ENCODE results near the gene NECAP2. TPM values are rescaled to one million over a fixed set of nuclear protein-coding genes. Genes with fewer than 3 reads are reported as not detected.
"Not testable (repeated sequence)": the region's sequence is repeated elsewhere in the genome, so short reads cannot be mapped to it uniquely, and the experiment has no call there.

NECAP2 gene
- total and polyA plus RNA-seq, 8 donors: 25.5 to 78.1 (median 39.9) TPM

- 89 to 98% (median 94%) methylated on average over 5 to 8 of the region's 8 CpGs for WGBS, 5 donors
- H3K27me3 ChIP-seq: no peaks in the 10 kb centered on the region
- H3K4me1 ChIP-seq: no peaks in the 10 kb centered on the region
- TF ChIP-seq EP300 (IDR thresholded peaks at IDR 0.05): no peak
- TF ChIP-seq POLR2A (IDR thresholded peaks at IDR 0.05): no peak
- no peak for TF ChIP-seq POLR2AphosphoS5 (IDR thresholded peaks at IDR 0.05)
- no peak for DNase-seq
- no peak overlapping the region for H3K4me3 ChIP-seq
- H3K36me3 ChIP-seq: peaks cover 16 to 95% (median 90%) of the 10 kb centered on the region in 4 donors
- H3K9me3 ChIP-seq: no peaks in the 10 kb centered on the region
- H3K27ac ChIP-seq: no peak overlapping the region
- intact Hi-C loops (cut with DNase I; ENCODE audit: low total_unique reads): no loop called here
Observed at GRCh38 chr1:16484501-16484835, 43.9 kb downstream of the NECAP2 start.

DNA sequence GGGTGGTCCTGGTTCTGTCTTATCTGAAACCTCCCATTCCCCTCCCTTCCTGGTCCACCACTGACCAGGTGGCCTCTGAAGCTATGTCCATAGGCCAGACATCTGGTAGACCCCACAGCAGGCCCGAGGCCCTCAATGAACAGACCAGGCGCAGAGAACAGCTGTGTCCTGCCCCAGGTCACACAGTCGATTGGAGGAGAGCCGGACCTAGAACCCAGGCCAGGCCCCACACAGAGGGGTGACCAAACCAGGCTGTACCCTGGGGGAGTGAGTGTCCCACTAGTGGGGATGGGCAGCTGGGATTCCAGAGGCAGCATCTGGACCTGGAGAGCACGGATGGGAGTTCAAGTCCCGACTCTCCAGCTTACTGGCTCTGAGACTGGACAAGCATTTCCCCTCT, 44.4 kb downstream of the NECAP2 start:
- WGBS, 5 donors: 94 to 96% (median 95%) methylated on average over 2 to 6 of the region's 6 CpGs
- H3K27ac ChIP-seq: no peak overlapping the region
- no peaks in the 10 kb centered on the region for H3K4me1 ChIP-seq
- intact Hi-C loops (cut with DNase I; ENCODE audit: low total_unique reads): no loop called here
- no peak overlapping the region for H3K4me3 ChIP-seq
- peaks cover 16 to 95% (median 90%) of the 10 kb centered on the region in 4 donors for H3K36me3 ChIP-seq
- H3K9me3 ChIP-seq: no peaks in the 10 kb centered on the region
- TF ChIP-seq, protein P1, sequence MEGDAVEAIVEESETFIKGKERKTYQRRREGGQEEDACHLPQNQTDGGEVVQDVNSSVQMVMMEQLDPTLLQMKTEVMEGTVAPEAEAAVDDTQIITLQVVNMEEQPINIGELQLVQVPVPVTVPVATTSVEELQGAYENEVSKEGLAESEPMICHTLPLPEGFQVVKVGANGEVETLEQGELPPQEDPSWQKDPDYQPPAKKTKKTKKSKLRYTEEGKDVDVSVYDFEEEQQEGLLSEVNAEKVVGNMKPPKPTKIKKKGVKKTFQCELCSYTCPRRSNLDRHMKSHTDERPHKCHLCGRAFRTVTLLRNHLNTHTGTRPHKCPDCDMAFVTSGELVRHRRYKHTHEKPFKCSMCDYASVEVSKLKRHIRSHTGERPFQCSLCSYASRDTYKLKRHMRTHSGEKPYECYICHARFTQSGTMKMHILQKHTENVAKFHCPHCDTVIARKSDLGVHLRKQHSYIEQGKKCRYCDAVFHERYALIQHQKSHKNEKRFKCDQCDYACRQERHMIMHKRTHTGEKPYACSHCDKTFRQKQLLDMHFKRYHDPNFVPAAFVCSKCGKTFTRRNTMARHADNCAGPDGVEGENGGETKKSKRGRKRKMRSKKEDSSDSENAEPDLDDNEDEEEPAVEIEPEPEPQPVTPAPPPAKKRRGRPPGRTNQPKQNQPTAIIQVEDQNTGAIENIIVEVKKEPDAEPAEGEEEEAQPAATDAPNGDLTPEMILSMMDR (IDR thresholded peaks at IDR 0.05): no peak
- TF ChIP-seq EP300 (IDR thresholded peaks at IDR 0.05): no peak
- no peak for TF ChIP-seq POLR2A (IDR thresholded peaks at IDR 0.05)
- no peak for TF ChIP-seq POLR2AphosphoS5 (IDR thresholded peaks at IDR 0.05)
- DNase-seq: no peak
- H3K27me3 ChIP-seq: no peaks in the 10 kb centered on the region

GRCh38 chr1:16486316-16486715, 45.8 kb downstream of the NECAP2 start:
- DNase-seq; H3K9me3 ChIP-seq; H3K27me3 ChIP-seq; intact Hi-C loops (cut with DNase I; ENCODE audit: low total_unique reads); H3K27ac ChIP-seq; H3K4me1 ChIP-seq; H3K4me3 ChIP-seq: not testable (repeated sequence)
- H3K36me3 ChIP-seq: peaks cover 16 to 93% (median 86%) of the 10 kb centered on the region in 4 donors
- 90 to 95% (median 94%) methylated on average over 8 of the region's 8 CpGs for WGBS, 5 donors

- H3K9me3 ChIP-seq; H3K4me3 ChIP-seq; H3K27me3 ChIP-seq; intact Hi-C loops (cut with DNase I; ENCODE audit: low total_unique reads); DNase-seq; H3K4me1 ChIP-seq; H3K27ac ChIP-seq: not testable (repeated sequence)
- H3K36me3 ChIP-seq: peaks cover 14 to 86% (median 79%) of the 10 kb centered on the region in 4 donors
Observed at GRCh38 chr1:16487011-16487410, 46.5 kb downstream of the NECAP2 start.

GRCh38 chr1:16489195-16489880, 48.8 kb downstream of the NECAP2 start:
- peaks cover 6 to 65% (median 55%) of the 10 kb centered on the region in 4 donors for H3K36me3 ChIP-seq
- H3K4me3 ChIP-seq; H3K27ac ChIP-seq; H3K27me3 ChIP-seq; H3K9me3 ChIP-seq; H3K4me1 ChIP-seq; intact Hi-C loops (cut with DNase I; ENCODE audit: low total_unique reads): not testable (repeated sequence)
- peak in 1 of 2 donors; percentile 11 for DNase-seq
- 89 to 95% (median 92%) methylated on average over 9 of the region's 9 CpGs for WGBS, 5 donors

DNA sequence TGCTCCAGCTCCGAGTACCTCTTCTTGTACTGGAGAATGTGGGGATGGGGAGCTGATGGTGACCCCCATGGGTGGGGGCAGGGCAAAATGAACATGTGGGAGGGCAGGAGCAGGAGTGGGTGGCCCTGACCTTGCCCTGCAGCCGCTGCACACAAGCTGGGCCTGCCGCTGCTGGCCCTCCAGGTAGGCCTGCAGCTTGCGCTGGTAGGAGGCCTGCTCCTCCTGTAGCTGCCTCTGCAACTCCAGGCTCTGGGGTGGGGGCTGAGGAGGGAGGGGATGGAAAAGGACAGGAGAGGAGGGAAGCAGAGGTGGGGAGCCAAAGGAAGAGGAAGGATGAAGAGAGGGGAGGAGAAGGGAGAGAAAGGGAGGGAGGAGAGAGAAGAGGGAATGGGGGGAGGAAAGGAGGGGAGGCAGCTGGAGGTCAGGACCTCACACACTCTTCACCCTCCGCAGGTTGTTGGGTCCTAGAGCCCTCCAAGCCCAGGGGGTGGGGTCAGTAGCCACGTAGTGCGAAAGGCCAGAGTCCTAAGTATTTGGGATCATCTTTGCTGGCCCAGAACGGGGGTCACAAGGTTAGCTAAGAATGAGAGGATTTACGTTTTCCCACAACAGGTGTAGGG, 50.6 kb downstream of the NECAP2 start:
- intact Hi-C loops (cut with DNase I; ENCODE audit: low total_unique reads): no loop called here
- no peak overlapping the region for H3K27ac ChIP-seq
- peaks cover 0 to 47% (median 37%) of the 10 kb centered on the region in 4 donors for H3K36me3 ChIP-seq
- no peak overlapping the region for H3K4me3 ChIP-seq
- peaks cover 0 to 2% (median 0%) of the 10 kb centered on the region in 4 donors for H3K4me1 ChIP-seq
- TF ChIP-seq POLR2AphosphoS5 (IDR thresholded peaks at IDR 0.05): no peak
- no peak for TF ChIP-seq EP300 (IDR thresholded peaks at IDR 0.05)
- no peak for TF ChIP-seq POLR2A (IDR thresholded peaks at IDR 0.05)
- TF ChIP-seq, protein P1 (IDR thresholded peaks at IDR 0.05): no peak
- peak in 1 of 2 donors; percentile 4 for DNase-seq
- no peaks in the 10 kb centered on the region for H3K9me3 ChIP-seq
- WGBS, 5 donors: 76 to 89% (median 85%) methylated on average over 6 to 9 of the region's 9 CpGs
- no peaks in the 10 kb centered on the region for H3K27me3 ChIP-seq

GRCh38 chr1:16492937-16493336, 52.4 kb downstream of the NECAP2 start:
- WGBS, 5 donors: 86 to 92% (median 89%) methylated on average over 7 of the region's 7 CpGs

GRCh38 chr1:16493731-16494130, 53.2 kb downstream of the NECAP2 start:
- Histone ChIP-seq H3K36me3 (peaks cover 0 to 24% (median 21%) of the 10 kb centered on the region in 4 donors), H3K4me1 (peaks cover 7 to 16% (median 12%) of the 10 kb centered on the region in 4 donors)
- intact Hi-C loops (cut with DNase I; ENCODE audit: low total_unique reads); H3K27ac ChIP-seq; H3K27me3 ChIP-seq; H3K4me3 ChIP-seq; H3K9me3 ChIP-seq: not testable (repeated sequence)
- peak in 1 of 2 donors; percentile 5 for DNase-seq
- WGBS, 5 donors: 70 to 97% (median 85%) methylated on average over 6 to 9 of the region's 9 CpGs

More at GRCh38 chr1:16492937-16493336, 52.4 kb downstream of the NECAP2 start:
- peaks cover 0 to 32% (median 27%) of the 10 kb centered on the region in 4 donors for H3K36me3 ChIP-seq
- H3K27me3 ChIP-seq; H3K9me3 ChIP-seq; H3K4me3 ChIP-seq; intact Hi-C loops (cut with DNase I; ENCODE audit: low total_unique reads); H3K4me1 ChIP-seq; H3K27ac ChIP-seq: not testable (repeated sequence)
- peak in 1 of 2 donors; percentile 25 for DNase-seq

DNA sequence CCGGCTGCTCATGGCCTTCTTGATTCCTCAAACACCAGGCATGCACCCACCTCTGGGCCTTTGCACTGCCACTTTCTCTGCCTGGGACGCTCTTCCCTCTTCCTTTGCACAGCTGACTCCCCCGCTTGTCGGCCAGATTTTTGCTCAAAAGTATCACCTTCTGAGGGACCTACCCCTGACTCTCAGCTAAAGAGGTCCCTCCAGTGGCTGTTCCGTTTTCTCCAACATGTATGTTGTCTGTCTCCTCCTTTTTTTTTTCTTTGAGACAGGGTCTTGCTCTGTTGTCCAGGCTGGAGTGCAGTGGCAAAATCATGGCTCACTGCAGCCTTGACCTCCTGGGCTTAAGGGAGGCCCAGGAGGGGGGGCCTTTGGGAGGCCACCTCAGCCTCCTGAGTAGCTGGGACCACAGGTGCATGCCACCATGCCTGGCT, 57.0 kb downstream of the NECAP2 start:
- Histone ChIP-seq H3K27ac (peak overlapping the region in 3 of 5 donors; percentile 74 to 90 (median 86)), H3K4me1 (peaks cover 7 to 29% (median 24%) of the 10 kb centered on the region in 4 donors)
- WGBS, 5 donors: 85 to 91% (median 88%) methylated on average over 5 of the region's 5 CpGs
- H3K4me3 ChIP-seq; intact Hi-C loops (cut with DNase I; ENCODE audit: low total_unique reads); H3K36me3 ChIP-seq; H3K27me3 ChIP-seq; H3K9me3 ChIP-seq: not testable (repeated sequence)
- peak; percentile 11 to 23 for DNase-seq

All from stomach (tissue), 9 donors.